Prostate gland (tissue), 2 donors: ENCODE measurements around the gene MNX1. TPM values are rescaled to one million over a fixed set of nuclear protein-coding genes. Genes with fewer than 3 reads are reported as not detected.

Experiments
- DNase-seq: peaks from one replicate; pipeline ENCODE4 v3.0.0-alpha.2; 2019; ENCODE audit warnings: low spot score
- H3K27ac ChIP-seq, 2 donors: fragments of 200-600 bp; sonication (generic); 2 replicates each; pipeline ENCODE4 v1.5.1; 2017 to 2019
- H3K27me3 ChIP-seq: fragments of 200-600 bp; sonication (generic); replicated peaks from 2 replicates; pipeline ENCODE4 v1.5.1; 2019; ENCODE audit not compliant: insufficient read depth
- H3K36me3 ChIP-seq, 2 donors: fragments of 200-600 bp; sonication (generic); 1 replicate in 1 of 2; 2 replicates in 1 of 2; pipeline versions ENCODE4 v1.5.1 to v1.8.1; 2017 to 2019
- H3K4me1 ChIP-seq: fragments of 200-600 bp; sonication (generic); replicated peaks from 2 replicates; pipeline ENCODE4 v1.5.1; 2019
- H3K4me3 ChIP-seq, 2 donors: fragments of 200-600 bp; sonication (generic); 2 replicates each; pipeline ENCODE4 v1.5.1; 2017 to 2019
- H3K9me3 ChIP-seq: fragments of 200-600 bp; sonication (generic); 2 replicates; pipeline ENCODE4 v1.5.1; 2017
- CTCF ChIP-seq, 4 experiments: fragments of 200-600 bp in 2 of 4; fragments of 450-650 bp in 2 of 4; sonication (generic) in 2 of 4; IDR thresholded peaks; 1 replicate in 3 of 4; 2 replicates in 1 of 4; pipeline ENCODE4 v1.5.1; 2016 to 2019; ENCODE audit warnings: antibody characterized with exemption in 4 of 4, mild to moderate bottlenecking in 2 of 4, moderate library complexity in 2 of 4
- POLR2A ChIP-seq: fragments of 450-650 bp; IDR thresholded peaks from one replicate; pipeline ENCODE4 v1.6.1; 2016; ENCODE audit warnings: antibody characterized with exemption, mild to moderate bottlenecking
- POLR2AphosphoS5 ChIP-seq: sonication (generic); formaldehyde crosslinking; IDR thresholded peaks from one replicate; pipeline ENCODE4 v1.6.1; 2017; ENCODE audit warnings: antibody characterized with exemption
- WGBS: methylation state at CpG from one replicate; pipeline ENCODE4 v1.1.5; 2018; 5-methylcytosine and 5-hydroxymethylcytosine counted together
- intact Hi-C: fragments of 100-400 bp; cut with DNase I; formaldehyde crosslinking; loops from one replicate; pipeline ENCODE4 v1.14.2; 2022
- total RNA-seq, 2 donors: library from RNA; depleted of rRNA; stranded (reverse); fragments of >200 nt; gene quantifications; one replicate each; pipeline ENCODE4 v1.1.0, GENCODE V29; 2016

Gene MNX1
- total RNA-seq, 2 donors from 2014 or later, result 2.2 to 2.9 TPM

DNA sequence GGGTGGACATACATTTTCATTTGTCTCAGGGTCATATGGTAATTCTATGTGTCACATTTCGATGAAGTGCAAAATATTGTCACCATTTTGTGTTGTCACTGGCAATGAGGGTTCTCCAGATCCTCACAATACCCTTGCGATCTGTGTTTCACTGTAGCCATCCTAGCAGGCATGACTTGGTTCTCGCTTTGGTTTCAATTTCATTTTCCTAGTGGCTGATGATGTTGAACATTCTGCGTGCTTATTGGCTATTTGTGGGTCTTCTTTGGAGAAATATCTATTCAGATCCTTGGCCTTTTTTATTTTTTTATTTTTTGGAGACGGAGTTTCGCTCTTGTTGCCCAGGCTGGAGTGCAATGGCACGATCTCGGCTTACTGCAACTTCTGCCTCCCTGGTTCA, 24.8 kb upstream of the MNX1 start:
- intact Hi-C loops, result no loop called here
- Histone ChIP-seq H3K9me3 (no peaks in the 10 kb centered on the region), H3K4me1 (no peaks in the 10 kb centered on the region), H3K36me3 (no peaks in the 10 kb centered on the region), H3K27ac (no peak overlapping the region), H3K4me3 (no peak overlapping the region), H3K27me3 (peaks cover 4% of the 10 kb centered on the region)
- 97% methylated on average over 8 of the region's 8 CpGs for WGBS
- TF ChIP-seq POLR2A, result no peak
- no peak for TF ChIP-seq CTCF (IDR thresholded peaks at IDR 0.05)
- no peak for TF ChIP-seq POLR2AphosphoS5
- DNase-seq, result no peak

DNA sequence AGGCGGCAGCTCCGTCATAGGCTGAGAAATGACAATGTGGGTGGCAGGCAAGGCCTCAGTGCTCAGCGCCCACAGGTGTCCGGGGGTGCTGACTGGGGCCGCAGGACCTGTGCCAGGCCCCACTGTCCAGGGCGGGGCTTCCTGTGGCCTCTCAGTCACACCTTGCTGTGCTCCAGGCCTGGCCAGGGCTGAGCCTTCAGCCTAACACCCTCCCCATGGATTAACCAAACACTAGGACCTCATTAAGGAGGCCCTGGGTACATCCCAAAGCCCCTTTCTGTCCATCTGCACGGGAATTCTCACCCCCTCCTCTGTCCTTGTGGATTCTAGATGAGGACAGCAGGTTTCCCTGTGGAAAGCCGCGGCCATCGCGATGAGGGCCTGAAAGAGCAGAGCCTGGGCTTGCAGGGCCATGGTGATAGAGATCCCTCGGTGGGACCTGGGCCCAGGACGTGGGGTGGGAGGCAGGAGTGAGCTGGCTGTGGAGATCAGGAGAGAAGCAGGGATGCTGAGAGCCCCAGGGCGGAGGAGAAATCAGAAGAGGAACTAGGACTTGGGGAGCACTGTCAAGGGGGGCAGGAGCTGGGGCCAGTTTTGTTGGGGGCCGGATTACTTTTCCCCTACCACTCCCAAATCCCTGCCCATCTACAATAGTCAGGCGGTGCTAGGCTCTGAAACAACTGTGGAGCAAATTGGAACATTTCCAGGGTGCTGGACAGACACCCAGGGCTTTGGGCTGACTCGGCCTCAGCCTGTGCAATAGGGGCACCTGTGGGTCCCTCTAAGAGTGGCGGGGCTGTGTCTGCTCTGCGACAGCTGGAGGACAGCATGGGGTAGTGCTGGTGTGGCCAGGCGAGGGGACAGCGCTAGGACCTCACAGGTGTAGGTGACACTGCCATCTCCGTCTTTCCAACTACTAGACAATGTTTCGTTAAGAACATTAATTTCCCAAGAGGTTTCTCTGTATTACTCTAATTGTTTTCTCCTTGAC, 23.3 kb upstream of the MNX1 start:
- TF ChIP-seq POLR2A, result no peak
- Histone ChIP-seq H3K4me1 (no peaks in the 10 kb centered on the region), H3K27ac (no peak overlapping the region), H3K4me3 (no peak overlapping the region), H3K27me3 (peaks cover 10% of the 10 kb centered on the region), H3K36me3 (no peaks in the 10 kb centered on the region), H3K9me3 (no peaks in the 10 kb centered on the region)
- 79% methylated on average over 23 of the region's 23 CpGs for WGBS
- no peak for DNase-seq
- intact Hi-C loops, result no loop called here

DNA sequence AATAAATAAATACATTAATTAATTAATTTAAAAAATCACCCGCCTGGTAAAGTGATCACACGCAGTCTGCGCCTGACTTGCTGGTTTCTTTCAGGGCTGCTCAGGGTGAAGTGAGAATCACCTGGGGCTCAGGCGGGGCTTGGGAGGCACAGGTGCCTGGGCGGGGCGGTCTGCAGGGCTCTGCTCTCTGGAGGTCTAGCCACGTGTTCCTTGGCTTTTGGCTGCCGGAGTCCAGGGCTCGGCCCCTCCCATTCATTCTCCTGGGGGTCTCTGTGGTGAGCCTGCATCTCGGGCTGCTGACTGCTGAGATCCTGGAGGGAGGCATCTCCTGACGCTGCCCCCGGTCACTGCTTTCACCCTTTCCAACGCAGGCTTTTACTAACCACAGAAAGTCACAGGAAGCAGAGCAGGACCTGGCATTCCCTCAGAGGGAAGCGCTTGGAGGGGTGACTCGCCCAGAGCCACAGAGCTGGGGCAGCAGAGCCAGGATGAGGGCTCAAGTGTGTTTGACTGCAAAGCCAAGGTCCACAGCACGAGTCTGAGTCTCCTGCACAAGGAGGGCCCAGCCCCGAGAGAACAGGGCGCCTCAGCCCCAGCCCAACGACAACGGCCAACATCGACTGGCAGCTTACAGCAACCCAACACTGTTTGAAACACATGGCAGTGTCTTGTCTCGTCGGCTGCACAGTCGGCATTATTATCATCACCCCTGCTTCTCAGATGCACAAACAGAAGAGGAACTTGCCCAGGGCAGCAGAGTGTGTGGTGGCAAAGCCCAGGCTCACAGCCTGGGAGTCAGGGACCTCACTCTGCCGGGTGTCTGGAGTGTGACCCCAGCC, 22.4 kb upstream of the MNX1 start:
- Histone ChIP-seq H3K36me3 (no peaks in the 10 kb centered on the region), H3K4me1 (no peaks in the 10 kb centered on the region), H3K9me3 (no peaks in the 10 kb centered on the region), H3K27ac (no peak overlapping the region), H3K4me3 (no peak overlapping the region), H3K27me3 (peaks cover 10% of the 10 kb centered on the region)
- no peak for DNase-seq
- intact Hi-C loops, result no loop called here
- TF ChIP-seq POLR2A, result no peak
- no peak for TF ChIP-seq POLR2AphosphoS5
- TF ChIP-seq CTCF (IDR thresholded peaks at IDR 0.05), result no peak
- WGBS, result 55% methylated on average over 22 of the region's 25 CpGs

GRCh38 chr7:157032128-157032527, 21.7 kb upstream of the MNX1 start:
- TF ChIP-seq POLR2AphosphoS5 (no peak), POLR2A (no peak), CTCF (IDR thresholded peaks at IDR 0.05) (no peak)
- Histone ChIP-seq H3K27me3 (peaks cover 11% of the 10 kb centered on the region), H3K36me3 (no peaks in the 10 kb centered on the region), H3K4me1 (no peaks in the 10 kb centered on the region), H3K4me3 (no peak overlapping the region), H3K27ac (no peak overlapping the region), H3K9me3 (no peaks in the 10 kb centered on the region)
- WGBS, result 75% methylated on average over 4 of the region's 4 CpGs
- no peak for DNase-seq
- intact Hi-C loops, result no loop called here

GRCh38 chr7:157028199-157028903, 17.9 kb upstream of the MNX1 start:
- Histone ChIP-seq H3K4me1 (no peaks in the 10 kb centered on the region), H3K9me3 (no peaks in the 10 kb centered on the region), H3K27me3 (peaks cover 13% of the 10 kb centered on the region), H3K4me3 (no peak overlapping the region), H3K36me3 (no peaks in the 10 kb centered on the region), H3K27ac (no peak overlapping the region)
- no peak for TF ChIP-seq CTCF (IDR thresholded peaks at IDR 0.05)
- no peak for TF ChIP-seq POLR2A
- no peak for TF ChIP-seq POLR2AphosphoS5
- intact Hi-C loops, result no loop called here
- no peak for DNase-seq
- WGBS, result 46% methylated on average over 16 of the region's 16 CpGs
